ENCODE data around the gene LGR5.
A peak's percentile ranks its signal among the peaks of the same experiment; 100 is the strongest.

Gene LGR5

DNA sequence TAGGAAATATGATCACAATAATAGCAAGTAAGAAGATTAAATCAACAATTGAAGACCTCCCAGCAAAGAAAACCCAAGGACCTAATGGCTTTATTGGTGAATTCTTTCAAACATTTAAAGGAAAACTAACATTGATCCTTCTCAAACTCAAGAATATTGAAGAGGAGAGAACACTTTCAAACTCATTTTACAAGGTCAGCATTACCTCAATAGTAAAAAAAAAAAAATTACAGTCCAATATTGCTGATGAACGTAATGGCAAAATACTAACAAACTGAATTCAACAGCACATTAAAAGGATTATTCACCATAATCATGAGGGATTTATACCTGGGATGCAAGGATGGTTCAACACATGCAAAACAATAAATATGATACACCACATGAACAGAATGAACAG is 33.7 kb upstream of the LGR5 start:
- Histone ChIP-seq H3K27ac (ENCODE audit: insufficient read depth in 1 of 2, low read depth in 1 of 2, low read length in 2 of 2, poor library complexity in 1 of 2, severe bottlenecking in 2 of 2) (no peak overlapping the region), H3K27me3 (replicated peaks in 2 of 5; ENCODE audit: control insufficient read depth in 4 of 5, insufficient read depth in 5 of 5, low read length in 4 of 5) (no peaks in the 10 kb centered on the region), H3K36me3 (ENCODE audit: control insufficient read depth in 4 of 4, insufficient read depth in 4 of 4, low read length in 3 of 4) (no peaks in the 10 kb centered on the region), H3K9me3 (ENCODE audit: control extremely low read depth in 1 of 5, control insufficient read depth in 4 of 5, insufficient read depth in 2 of 5, low read depth in 1 of 5, low read length in 4 of 5) (peaks cover 0 to 11% (median 2%) of the 10 kb centered on the region in 5 experiments), H3K4me1 (ENCODE audit: control extremely low read depth in 1 of 4, control insufficient read depth in 4 of 4, insufficient read depth in 4 of 4, low read length in 3 of 4) (no peaks in the 10 kb centered on the region), H3K4me3 (ENCODE audit: control insufficient read depth in 1 of 7, extremely low read depth in 1 of 7, insufficient read depth in 4 of 7, low read depth in 2 of 7, low read length in 6 of 7) (no peak overlapping the region)
- no CpG with 5 or more reads among the region's 1 CpG for WGBS (ENCODE audit: insufficient coverage)
- POLR2A ChIA-PET, result no interaction called here
- DNase-seq, result no peak
- CTCF ChIA-PET, result interaction anchor here (1.7 kb wide), 1 partner anchor 13 kb away, joined by 6 read pairs; no protein-coding TSS in a partner anchor

DNA sequence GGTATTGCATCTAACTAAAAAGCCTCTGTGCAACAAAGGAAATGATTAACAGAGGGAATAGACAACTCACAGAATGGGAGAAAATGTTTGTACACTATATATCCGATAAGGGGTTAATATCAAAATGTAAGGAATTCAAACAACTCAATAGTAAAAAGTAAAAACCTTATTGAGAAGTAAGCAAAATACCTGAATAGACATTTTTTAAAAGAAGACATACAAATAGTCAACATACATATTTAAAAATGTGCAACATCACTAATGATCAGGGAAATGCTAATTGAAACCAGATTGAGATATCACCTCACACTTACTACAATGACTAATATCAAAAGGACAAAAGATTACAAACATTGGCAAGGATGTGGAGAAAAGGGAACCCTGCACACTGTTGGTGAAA is 31.9 kb upstream of the LGR5 start:
- Histone ChIP-seq H3K27ac (ENCODE audit: insufficient read depth in 1 of 2, low read depth in 1 of 2, low read length in 2 of 2, poor library complexity in 1 of 2, severe bottlenecking in 2 of 2) (no peak overlapping the region), H3K4me3 (ENCODE audit: control insufficient read depth in 1 of 7, extremely low read depth in 1 of 7, insufficient read depth in 4 of 7, low read depth in 2 of 7, low read length in 6 of 7) (no peak overlapping the region), H3K4me1 (ENCODE audit: control extremely low read depth in 1 of 4, control insufficient read depth in 4 of 4, insufficient read depth in 4 of 4, low read length in 3 of 4) (no peaks in the 10 kb centered on the region), H3K36me3 (ENCODE audit: control insufficient read depth in 4 of 4, insufficient read depth in 4 of 4, low read length in 3 of 4) (no peaks in the 10 kb centered on the region), H3K9me3 (ENCODE audit: control extremely low read depth in 1 of 5, control insufficient read depth in 4 of 5, insufficient read depth in 2 of 5, low read depth in 1 of 5, low read length in 4 of 5) (peaks cover 1 to 17% (median 2%) of the 10 kb centered on the region in 5 experiments), H3K27me3 (replicated peaks in 2 of 5; ENCODE audit: control insufficient read depth in 4 of 5, insufficient read depth in 5 of 5, low read length in 4 of 5) (no peaks in the 10 kb centered on the region)
- DNase-seq, result no peak
- ChIA-PET CTCF (no interaction called here), POLR2A (no interaction called here)
- no CpG with 5 or more reads among the region's 1 CpG for WGBS (ENCODE audit: insufficient coverage)

DNA sequence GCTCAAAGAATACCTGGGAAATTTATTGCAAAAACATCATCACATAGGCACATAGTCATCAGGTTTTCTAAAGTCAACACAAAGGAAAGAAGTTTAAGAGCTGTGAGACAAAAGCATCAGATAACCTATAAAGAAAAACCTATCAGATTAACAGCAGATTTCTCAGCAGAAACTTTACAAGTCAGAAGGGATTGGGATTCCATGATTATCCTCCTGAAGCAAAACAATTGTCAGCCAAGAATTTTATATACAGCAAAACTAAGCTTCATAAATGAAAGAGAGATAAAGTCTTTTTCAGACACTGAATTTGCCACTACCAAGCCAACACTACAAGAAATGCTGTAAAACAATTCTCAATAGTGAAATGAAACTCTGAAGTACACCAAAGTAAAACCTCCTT is 28.8 kb upstream of the LGR5 start:
- no peak for DNase-seq
- CTCF ChIA-PET, result interaction anchor here (1.0 kb wide), 1 partner anchor 336 kb away, joined by 4 read pairs; no protein-coding TSS in a partner anchor

GRCh38 chr12:71411635-71412034 is 28.0 kb upstream of the LGR5 start:
- Histone ChIP-seq H3K36me3 (ENCODE audit: control insufficient read depth in 4 of 4, insufficient read depth in 4 of 4, low read length in 3 of 4) (no peaks in the 10 kb centered on the region), H3K9me3 (ENCODE audit: control extremely low read depth in 1 of 5, control insufficient read depth in 4 of 5, insufficient read depth in 2 of 5, low read depth in 1 of 5, low read length in 4 of 5) (peaks cover 1 to 16% (median 7%) of the 10 kb centered on the region in 5 experiments), H3K27me3 (replicated peaks in 2 of 5; ENCODE audit: control insufficient read depth in 4 of 5, insufficient read depth in 5 of 5, low read length in 4 of 5) (no peaks in the 10 kb centered on the region), H3K27ac (ENCODE audit: insufficient read depth in 1 of 2, low read depth in 1 of 2, low read length in 2 of 2, poor library complexity in 1 of 2, severe bottlenecking in 2 of 2) (no peak overlapping the region), H3K4me3 (ENCODE audit: control insufficient read depth in 1 of 7, extremely low read depth in 1 of 7, insufficient read depth in 4 of 7, low read depth in 2 of 7, low read length in 6 of 7) (no peak overlapping the region), H3K4me1 (ENCODE audit: control extremely low read depth in 1 of 4, control insufficient read depth in 4 of 4, insufficient read depth in 4 of 4, low read length in 3 of 4) (no peaks in the 10 kb centered on the region)
- no peak for DNase-seq
- ChIA-PET CTCF (no interaction called here), POLR2A (no interaction called here)
- no CpG with 5 or more reads among the region's 1 CpG for WGBS (ENCODE audit: insufficient coverage)

More for the DNA sequence above, 28.8 kb upstream of the LGR5 start:
- no peak overlapping the region for H3K27ac ChIP-seq (ENCODE audit: insufficient read depth in 1 of 2, low read depth in 1 of 2, low read length in 2 of 2, poor library complexity in 1 of 2, severe bottlenecking in 2 of 2)
- H3K9me3 ChIP-seq (ENCODE audit: control extremely low read depth in 1 of 5, control insufficient read depth in 4 of 5, insufficient read depth in 2 of 5, low read depth in 1 of 5, low read length in 4 of 5), result peaks cover 1 to 16% (median 7%) of the 10 kb centered on the region in 5 experiments
- no peak overlapping the region for H3K4me3 ChIP-seq (ENCODE audit: control insufficient read depth in 1 of 7, extremely low read depth in 1 of 7, insufficient read depth in 4 of 7, low read depth in 2 of 7, low read length in 6 of 7)
- no peaks in the 10 kb centered on the region for H3K36me3 ChIP-seq (ENCODE audit: control insufficient read depth in 4 of 4, insufficient read depth in 4 of 4, low read length in 3 of 4)
- POLR2A ChIA-PET, result no interaction called here
- no peaks in the 10 kb centered on the region for H3K27me3 ChIP-seq (replicated peaks in 2 of 5; ENCODE audit: control insufficient read depth in 4 of 5, insufficient read depth in 5 of 5, low read length in 4 of 5)
- H3K4me1 ChIP-seq (ENCODE audit: control extremely low read depth in 1 of 4, control insufficient read depth in 4 of 4, insufficient read depth in 4 of 4, low read length in 3 of 4), result no peaks in the 10 kb centered on the region

- Histone ChIP-seq H3K27ac (ENCODE audit: insufficient read depth in 1 of 2, low read depth in 1 of 2, low read length in 2 of 2, poor library complexity in 1 of 2, severe bottlenecking in 2 of 2) (no peak overlapping the region), H3K4me1 (ENCODE audit: control extremely low read depth in 1 of 4, control insufficient read depth in 4 of 4, insufficient read depth in 4 of 4, low read length in 3 of 4) (no peaks in the 10 kb centered on the region), H3K9me3 (ENCODE audit: control extremely low read depth in 1 of 5, control insufficient read depth in 4 of 5, insufficient read depth in 2 of 5, low read depth in 1 of 5, low read length in 4 of 5) (peaks cover 1 to 11% (median 7%) of the 10 kb centered on the region in 5 experiments), H3K27me3 (replicated peaks in 2 of 5; ENCODE audit: control insufficient read depth in 4 of 5, insufficient read depth in 5 of 5, low read length in 4 of 5) (no peaks in the 10 kb centered on the region), H3K4me3 (ENCODE audit: control insufficient read depth in 1 of 7, extremely low read depth in 1 of 7, insufficient read depth in 4 of 7, low read depth in 2 of 7, low read length in 6 of 7) (no peak overlapping the region), H3K36me3 (ENCODE audit: control insufficient read depth in 4 of 4, insufficient read depth in 4 of 4, low read length in 3 of 4) (no peaks in the 10 kb centered on the region)
- peak; percentile 50 to 69 (median 60) for DNase-seq
- ChIA-PET POLR2A (interaction anchor here (0.6 kb wide), 2 partner anchors 12 to 1754 kb away, joined by 3 read pairs; no protein-coding TSS in a partner anchor), CTCF (interaction anchor here (0.9 to 4.2 kb wide), 23 partner anchors 8 to 681 kb away, joined by 3 to 65 read pairs (median 4); no protein-coding TSS in a partner anchor)
- WGBS (ENCODE audit: insufficient coverage), result 11% methylated on average over 3 of the region's 7 CpGs
Observed at GRCh38 chr12:71415336-71416231, 24.0 kb upstream of the LGR5 start.

- Histone ChIP-seq H3K27me3 (replicated peaks in 2 of 5; ENCODE audit: control insufficient read depth in 4 of 5, insufficient read depth in 5 of 5, low read length in 4 of 5) (no peaks in the 10 kb centered on the region), H3K4me1 (ENCODE audit: control extremely low read depth in 1 of 4, control insufficient read depth in 4 of 4, insufficient read depth in 4 of 4, low read length in 3 of 4) (no peaks in the 10 kb centered on the region), H3K36me3 (ENCODE audit: control insufficient read depth in 4 of 4, insufficient read depth in 4 of 4, low read length in 3 of 4) (no peaks in the 10 kb centered on the region), H3K27ac (ENCODE audit: insufficient read depth in 1 of 2, low read depth in 1 of 2, low read length in 2 of 2, poor library complexity in 1 of 2, severe bottlenecking in 2 of 2) (no peak overlapping the region), H3K9me3 (ENCODE audit: control extremely low read depth in 1 of 5, control insufficient read depth in 4 of 5, insufficient read depth in 2 of 5, low read depth in 1 of 5, low read length in 4 of 5) (peaks cover 1 to 18% (median 10%) of the 10 kb centered on the region in 5 experiments), H3K4me3 (ENCODE audit: control insufficient read depth in 1 of 7, extremely low read depth in 1 of 7, insufficient read depth in 4 of 7, low read depth in 2 of 7, low read length in 6 of 7) (no peak overlapping the region)
- no peak for DNase-seq
- POLR2A ChIA-PET, result no interaction called here
- CTCF ChIA-PET, result interaction anchor here (0.8 to 4.2 kb wide), 7 partner anchors 14 to 330 kb away, joined by 3 to 65 read pairs (median 14); no protein-coding TSS in a partner anchor
- no CpG with 5 or more reads among the region's 3 CpGs for WGBS (ENCODE audit: insufficient coverage)
Observed at GRCh38 chr12:71417181-71417580, 22.4 kb upstream of the LGR5 start.

DNA sequence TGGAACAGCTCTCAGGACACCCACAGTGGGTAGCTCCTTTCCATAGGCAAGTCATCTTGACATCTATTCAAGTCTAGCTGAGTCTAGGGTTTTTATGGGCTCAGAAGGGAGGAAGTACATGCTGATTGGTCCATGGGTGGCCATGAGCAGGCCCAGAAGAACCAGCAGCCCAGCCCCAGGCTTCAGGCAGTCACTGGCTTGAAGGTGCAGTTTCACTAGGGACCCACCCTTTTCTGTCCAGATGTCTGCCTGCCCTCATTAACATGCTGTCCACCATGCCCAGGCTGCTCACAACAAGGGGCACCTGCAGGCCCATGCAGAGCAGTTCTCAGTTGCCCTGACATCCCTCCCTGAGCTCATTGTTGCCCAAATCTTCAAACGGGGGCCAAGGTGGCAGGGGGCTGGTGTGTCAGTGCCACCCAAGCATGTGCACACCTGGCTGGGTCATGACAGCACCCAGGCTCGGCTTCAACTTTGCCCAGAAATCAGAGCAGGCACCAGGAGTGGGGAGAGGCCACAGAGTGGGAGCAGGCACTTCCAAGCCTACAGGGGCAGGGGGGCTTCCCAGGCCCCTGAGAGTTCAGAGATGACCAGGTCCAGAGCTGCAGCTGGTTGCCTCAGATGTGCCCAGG is 18.7 kb upstream of the LGR5 start:
- Histone ChIP-seq H3K9me3 (ENCODE audit: control extremely low read depth in 1 of 5, control insufficient read depth in 4 of 5, insufficient read depth in 2 of 5, low read depth in 1 of 5, low read length in 4 of 5) (peaks cover 0 to 14% (median 10%) of the 10 kb centered on the region in 5 experiments), H3K27me3 (replicated peaks in 2 of 5; ENCODE audit: control insufficient read depth in 4 of 5, insufficient read depth in 5 of 5, low read length in 4 of 5) (no peaks in the 10 kb centered on the region), H3K27ac (ENCODE audit: insufficient read depth in 1 of 2, low read depth in 1 of 2, low read length in 2 of 2, poor library complexity in 1 of 2, severe bottlenecking in 2 of 2) (no peak overlapping the region), H3K36me3 (ENCODE audit: control insufficient read depth in 4 of 4, insufficient read depth in 4 of 4, low read length in 3 of 4) (no peaks in the 10 kb centered on the region), H3K4me3 (ENCODE audit: control insufficient read depth in 1 of 7, extremely low read depth in 1 of 7, insufficient read depth in 4 of 7, low read depth in 2 of 7, low read length in 6 of 7) (no peak overlapping the region), H3K4me1 (ENCODE audit: control extremely low read depth in 1 of 4, control insufficient read depth in 4 of 4, insufficient read depth in 4 of 4, low read length in 3 of 4) (no peaks in the 10 kb centered on the region)
- DNase-seq, result no peak
- CTCF ChIA-PET, result interaction anchor here (1.1 to 1.3 kb wide), 2 partner anchors 130 to 326 kb away, joined by 3 to 7 read pairs; no protein-coding TSS in a partner anchor
- WGBS (ENCODE audit: insufficient coverage), result 89% methylated on average over 2 of the region's 2 CpGs
- POLR2A ChIA-PET, result no interaction called here
